ENCODE data around the gene KRT2. TPM values are rescaled to one million over a fixed set of nuclear protein-coding genes. Genes with fewer than 3 reads are reported as not detected.

KRT2 gene
- total and polyA plus RNA-seq, 2 of the 8 experiments (the other 6 are each of a cell fraction or from before 2014, with no cell fraction given) = not detected

GRCh38 chr12:52677671-52678070 lies 25.7 kb upstream of the KRT2 start:
- H4K91ac ChIP-seq (replicated peaks; ENCODE audit: insufficient read length, low read length) = no peak overlapping the region
- H3K4me2 ChIP-seq (ENCODE audit: insufficient read depth in 1 of 2, low read depth in 2 of 2, low read length in 2 of 2) = no peak overlapping the region
- H2BK120ac ChIP-seq (replicated peaks; ENCODE audit: low read depth, low read length) = no peak overlapping the region
- H3K36me3 ChIP-seq (ENCODE audit: control insufficient read depth in 2 of 4, insufficient read depth in 4 of 4, low read length in 3 of 4) = no peaks in the 10 kb centered on the region
- no peak overlapping the region for H2AFZ ChIP-seq (ENCODE audit: low read length)
- DNase-seq (ENCODE audit: low read depth in 1 of 2, low spot score in 2 of 2) (no peak), FAIRE-seq (no peak)
- POLR2A ChIA-PET (ENCODE audit: partially characterized antibody) = no interaction called here
- H3K14ac ChIP-seq (ENCODE audit: insufficient read length) = no peak overlapping the region
- no peak overlapping the region for H2BK20ac ChIP-seq (ENCODE audit: low read length)
- H4K20me1 ChIP-seq (replicated peaks in 1 of 2; ENCODE audit: control insufficient read depth in 1 of 2, insufficient read depth in 2 of 2, low read length in 2 of 2) = no peaks in the 10 kb centered on the region
- no peaks in the 10 kb centered on the region for H3K79me1 ChIP-seq (ENCODE audit: low read depth, low read length)
- H2AK5ac ChIP-seq (ENCODE audit: low read depth, low read length) = no peak overlapping the region
- 80% methylated on average over 1 of the region's 1 CpG; no CpG with 5 or more reads in 1 of the 2 experiments for whole genome bisulfite sequencing, 2 experiments (ENCODE audit: extremely low coverage in 1 of 2, insufficient coverage in 1 of 2, insufficient read length in 1 of 2, insufficient replicate concordance in 2 of 2, low coverage in 1 of 2, low lambda C conversion rate in 2 of 2, missing lambda C conversion rate in 1 of 2)
- no peaks in the 10 kb centered on the region for H3K9me3 ChIP-seq (ENCODE audit: insufficient read depth in 2 of 2, low read depth in 1 of 2, low read length in 1 of 2)
- H3K56ac ChIP-seq (replicated peaks; ENCODE audit: insufficient read length, low read depth, low read length) = no peak overlapping the region
- no peak overlapping the region for H2BK5ac ChIP-seq (ENCODE audit: low read depth, low read length)
- H3K23ac ChIP-seq (ENCODE audit: insufficient read length) = no peak overlapping the region
- no peak overlapping the region for H4K5ac ChIP-seq (ENCODE audit: insufficient read length, low read depth, low read length)
- no peak overlapping the region for H3K18ac ChIP-seq (ENCODE audit: extremely low read depth, low read length)
- H2BK15ac ChIP-seq (ENCODE audit: low read length) = no peak overlapping the region
- H3K4me3 ChIP-seq (ENCODE audit: extremely low read depth in 1 of 4, insufficient read depth in 2 of 4, low read depth in 3 of 4, low read length in 4 of 4) = no peak overlapping the region
- no peak overlapping the region for H3K9ac ChIP-seq (replicated peaks in 1 of 4; ENCODE audit: extremely low read depth in 1 of 4, low read depth in 3 of 4, low read length in 3 of 4)
- H2BK12ac ChIP-seq (ENCODE audit: low read depth, low read length) = no peak overlapping the region
- CTCF ChIA-PET (ENCODE audit: partially characterized antibody) = interaction anchor here (0.8 to 1.7 kb wide), 3 partner anchors 12 to 207 kb away, joined by 3 to 4 read pairs (median 3); no protein-coding TSS in a partner anchor
- H3K79me2 ChIP-seq (ENCODE audit: control insufficient read depth in 1 of 2, insufficient read depth in 2 of 2, low read length in 2 of 2) = no peaks in the 10 kb centered on the region
- H3K27ac ChIP-seq (ENCODE audit: low read depth, low read length) = no peak overlapping the region
- no peak overlapping the region for H4K8ac ChIP-seq (ENCODE audit: extremely low read depth, insufficient read depth, low read length)
- no peaks in the 10 kb centered on the region for H3K4me1 ChIP-seq (replicated peaks in 1 of 4; ENCODE audit: control insufficient read depth in 3 of 4, insufficient read depth in 4 of 4, low read length in 3 of 4)
- no peak overlapping the region for H3K4ac ChIP-seq (replicated peaks; ENCODE audit: insufficient read length, low read depth, low read length)
- H3K27me3 ChIP-seq (replicated peaks in 1 of 4; ENCODE audit: control insufficient read depth in 3 of 4, extremely low read depth in 1 of 4, insufficient read depth in 3 of 4, low read length in 3 of 4) = no peaks in the 10 kb centered on the region
- H3K23me2 ChIP-seq (ENCODE audit: low read depth, low read length) = no peaks in the 10 kb centered on the region; the same call in none of the 2 replicates
- TF ChIP-seq POLR2AphosphoS5 (IDR thresholded peaks at IDR 0.05; ENCODE audit: low read depth, low read length) (no peak), FOSL1 (IDR thresholded peaks at IDR 0.05; ENCODE audit: insufficient read depth, low read depth, low read length) (no peak), ASH2L (IDR thresholded peaks at IDR 0.05; ENCODE audit: low read length) (no peak), KDM5A (IDR thresholded peaks at IDR 0.05; ENCODE audit: low read length) (no peak), HDAC6 (IDR thresholded peaks at IDR 0.05; ENCODE audit: low read depth, low read length) (no peak), TCF12 (IDR thresholded peaks at IDR 0.05; ENCODE audit: low read depth, low read length) (no peak), EGR1 (IDR thresholded peaks at IDR 0.05; ENCODE audit: borderline replicate concordance, low read depth, low read length) (no peak), RBBP5 (IDR thresholded peaks at IDR 0.05; ENCODE audit: borderline replicate concordance, low read depth, low read length) (no peak), NANOG (IDR thresholded peaks at IDR 0.05; ENCODE audit: insufficient read depth, low read depth, low read length, poor library complexity, severe bottlenecking) (no peak), PHF8 (conservative IDR thresholded peaks at IDR 0.05; ENCODE audit: low read depth, low read length) (no peak), SAP30 (IDR thresholded peaks at IDR 0.05; ENCODE audit: insufficient read depth, insufficient replicate concordance, low read length) (no peak), EZH2 (IDR thresholded peaks at IDR 0.05; ENCODE audit: low read depth, low read length, severe bottlenecking) (no peak), RNF2 (IDR thresholded peaks at IDR 0.05; ENCODE audit: borderline replicate concordance, low read depth, low read length, missing control alignments, poor library complexity, severe bottlenecking) (no peak), SIN3A (conservative IDR thresholded peaks at IDR 0.05 in 1 of 2, IDR thresholded peaks at IDR 0.05 in 1 of 2; ENCODE audit: low read depth in 1 of 2, low read length in 2 of 2) (no peak)
